SK-N-SH (cell line): Measurements from ENCODE around the gene PLEKHG3. TPM values are rescaled to one million over a fixed set of nuclear protein-coding genes. Genes with fewer than 3 reads are reported as not detected.

Source experiments
- CTCF ChIA-PET: fragments of 300-600, 350-600 bp; formaldehyde crosslinking; extraction: SDS; loops from one replicate; lab custom pipeline; 2021; lab: Yijun Ruan, JAX
- POLR2A ChIA-PET: fragments of 350-600 bp; sonication (Branson Sonifier 250); formaldehyde crosslinking; extraction: SDS; loops from one replicate; lab custom pipeline; 2020; ENCODE audit warnings: antibody characterized with exemption, inconsistent platforms; lab: Yijun Ruan, JAX
- DNase-seq: peaks from one replicate; pipeline ENCODE4 v3.0.0; 2012
- H2AFZ ChIP-seq: fragments of 200-600 bp; sonication (generic); 2 replicates; pipeline ENCODE4 v1.8.1; 2016; ENCODE audit warnings: antibody characterized with exemption, mild to moderate bottlenecking, low read depth
- H3F3A ChIP-seq: fragments of 200-600 bp; sonication (generic); replicated peaks from 2 replicates; pipeline ENCODE3; 2016; ENCODE audit warnings: antibody characterized with exemption, mild to moderate bottlenecking; ENCODE audit not compliant: insufficient read depth
- H3K27ac ChIP-seq, 2 experiments: fragments of 200-500 bp in 1 of 2; fragments of 200-600 bp in 1 of 2; sonication (Bioruptor generic) in 1 of 2; sonication (generic), shearing (Covaris generic) in 1 of 2; 2 replicates each; pipeline versions ENCODE4 v1.5.1 to v1.6.1; 2014 to 2016; ENCODE audit warnings: low read depth in 2 of 2, inconsistent platforms in 1 of 2, low read length in 1 of 2, mild to moderate bottlenecking in 1 of 2, mixed read lengths in 1 of 2
- H3K27me3 ChIP-seq: fragments of 200-600 bp; sonication (generic), shearing (Covaris generic); 2 replicates; pipeline ENCODE4 v1.6.1; 2016; ENCODE audit warnings: mixed run types; ENCODE audit not compliant: insufficient read depth
- H3K36me3 ChIP-seq, 2 experiments: fragments of 200-500 bp in 1 of 2; fragments of 200-600 bp in 1 of 2; sonication (Bioruptor generic) in 1 of 2; sonication (generic) in 1 of 2; replicated peaks in 1 of 2; 2 replicates each; pipeline versions ENCODE3 to v1.5.1; 2014 to 2016; ENCODE audit warnings: low read length in 1 of 2, mild to moderate bottlenecking in 1 of 2; ENCODE audit not compliant: insufficient read depth in 2 of 2, control insufficient read depth in 1 of 2
- H3K4me1 ChIP-seq, 2 experiments: fragments of 200-500 bp in 1 of 2; fragments of 200-600 bp in 1 of 2; sonication (Bioruptor generic) in 1 of 2; sonication (generic), shearing (Covaris generic) in 1 of 2; 2 replicates each; pipeline versions ENCODE4 v1.5.1 to v1.6.1; 2014 to 2016; ENCODE audit warnings: low read depth in 1 of 2, low read length in 1 of 2, mixed run types in 1 of 2; ENCODE audit not compliant: insufficient read depth in 2 of 2, control insufficient read depth in 1 of 2
- H3K4me2 ChIP-seq: fragments of 200-600 bp; sonication (generic), shearing (Covaris generic); 2 replicates; pipeline ENCODE4 v1.6.1; 2017; ENCODE audit warnings: mixed run types
- H3K4me3 ChIP-seq, 2 experiments: fragments of 200-500 bp in 1 of 2; fragments of 200-600 bp in 1 of 2; sonication (Bioruptor generic) in 1 of 2; sonication (generic), shearing (Covaris generic) in 1 of 2; 2 replicates each; pipeline versions ENCODE4 v1.5.1 to v1.8.1; 2014 to 2016; ENCODE audit warnings: low read depth in 2 of 2, inconsistent platforms in 1 of 2, low read length in 1 of 2, mild to moderate bottlenecking in 1 of 2, mixed read lengths in 1 of 2, moderate library complexity in 1 of 2
- H3K79me2 ChIP-seq: fragments of 200-600 bp; sonication (generic); 2 replicates; pipeline ENCODE4 v1.8.1; 2017; ENCODE audit warnings: mild to moderate bottlenecking; ENCODE audit not compliant: insufficient read depth
- H3K9ac ChIP-seq: fragments of 200-600 bp; sonication (generic); 2 replicates; pipeline ENCODE4 v1.6.1; 2017; ENCODE audit warnings: mixed run types
- H3K9me2 ChIP-seq: fragments of 200-600 bp; sonication (generic); 2 replicates; pipeline ENCODE4 v1.6.1; 2017; ENCODE audit warnings: mixed run types
- H3K9me3 ChIP-seq: fragments of 200-600 bp; sonication (generic); 2 replicates; pipeline ENCODE4 v1.6.1; 2017; ENCODE audit warnings: mixed run types, mild to moderate bottlenecking, moderate library complexity
- H4K20me1 ChIP-seq: fragments of 200-600 bp; sonication (generic); 2 replicates; pipeline ENCODE4 v1.6.1; 2017; ENCODE audit warnings: mild to moderate bottlenecking, mixed run types; ENCODE audit not compliant: insufficient read depth
- ELF1 ChIP-seq: IDR thresholded peaks from 2 replicates; pipeline ENCODE4 v1.4.0; 2012
- FOXJ3 ChIP-seq: sonication (generic); formaldehyde crosslinking; IDR thresholded peaks from 2 replicates; pipeline ENCODE4 v1.5.1; 2020; ENCODE audit warnings: mild to moderate bottlenecking, missing genetic modification reagents
- FOXM1 ChIP-seq: IDR thresholded peaks from 2 replicates; pipeline ENCODE4 v1.4.0; 2012; ENCODE audit warnings: low read depth, mild to moderate bottlenecking
- GABPA ChIP-seq: IDR thresholded peaks from 2 replicates; pipeline ENCODE4 v1.4.0; 2012; ENCODE audit warnings: low read depth, mild to moderate bottlenecking
- MAX ChIP-seq: IDR thresholded peaks from 2 replicates; pipeline ENCODE4 v1.4.0; 2012; ENCODE audit warnings: low read depth
- MEF2A ChIP-seq: IDR thresholded peaks from 2 replicates; pipeline ENCODE4 v1.4.0; 2012; ENCODE audit warnings: low read depth, borderline replicate concordance
- MXI1 ChIP-seq: IDR thresholded peaks from 2 replicates; pipeline ENCODE4 v1.6.1; 2012; ENCODE audit warnings: mild to moderate bottlenecking, low read depth, low read length, improper control_type of control experiment
- NRF1 ChIP-seq: IDR thresholded peaks from 2 replicates; pipeline ENCODE4 v1.6.1; 2012; ENCODE audit warnings: low read depth, mild to moderate bottlenecking, low read length
- PBX3 ChIP-seq: IDR thresholded peaks from 2 replicates; pipeline ENCODE4; 2012
- POLR2AphosphoS5 ChIP-seq: IDR thresholded peaks from 2 replicates; pipeline ENCODE4 v1.6.1; 2012; ENCODE audit warnings: low read depth, low read length
- RAD21 ChIP-seq: IDR thresholded peaks from 2 replicates; pipeline ENCODE4 v1.6.1; 2012; ENCODE audit warnings: mild to moderate bottlenecking, low read length
- SMC3 ChIP-seq: IDR thresholded peaks from 2 replicates; pipeline ENCODE4 v1.6.1; 2012; ENCODE audit warnings: low read depth, low read length, improper control_type of control experiment
- TAF1 ChIP-seq: IDR thresholded peaks from 2 replicates; pipeline ENCODE4 v1.6.1; 2012; ENCODE audit warnings: low read depth, mild to moderate bottlenecking, low read length, moderate library complexity, borderline replicate concordance
- TEAD4 ChIP-seq: IDR thresholded peaks from 2 replicates; pipeline ENCODE4 v1.4.0; 2012; ENCODE audit warnings: mild to moderate bottlenecking, borderline replicate concordance; ENCODE audit not compliant: insufficient read depth
- USF1 ChIP-seq: IDR thresholded peaks from 2 replicates; pipeline ENCODE4 v1.4.0; 2012; ENCODE audit warnings: low read depth, borderline replicate concordance
- ZBTB33 ChIP-seq: IDR thresholded peaks from 2 replicates; pipeline ENCODE4 v1.4.0; 2012; ENCODE audit warnings: low read depth, borderline replicate concordance
- WGBS: methylation state at CpG from one replicate; pipeline ENCODE4 v1.1.6; 2017; ENCODE audit warnings: low lambda C conversion rate; 5-methylcytosine and 5-hydroxymethylcytosine counted together
- polyA plus RNA-seq, 3 experiments: library from polyadenylated mRNA; depleted of rRNA; stranded (reverse); fragments of >200 nt; gene quantifications; 2 replicates each; pipeline ENCODE4 v1.2.3, GENCODE V29; 2012
- TF ChIP-seq, protein P1 (sequence below): IDR thresholded peaks from 2 replicates; pipeline ENCODE4 v1.6.1; 2012; ENCODE audit warnings: mild to moderate bottlenecking, low read depth, low read length, moderate library complexity
- TF ChIP-seq, protein P2 (sequence below): fragments of 150-350 bp; IDR thresholded peaks from 2 replicates; pipeline ENCODE4 v1.6.1; 2016; ENCODE audit warnings: mild to moderate bottlenecking, low read depth, low read length

The PLEKHG3 gene
- polyA plus RNA-seq, 1 of the 3 experiments (the other 2 are of a cell fraction): 5.1 TPM

GRCh38 chr14:64796369-64796768, 92.1 kb downstream of the PLEKHG3 start (continued):
- TF ChIP-seq ZBTB33: no peak
- TF ChIP-seq PBX3: no peak
- TF ChIP-seq TEAD4: no peak
- no peak for TF ChIP-seq FOXM1

- Histone ChIP-seq H3K9me2 (no peaks in the 10 kb centered on the region), H3F3A (no peaks in the 10 kb centered on the region), H4K20me1 (no peaks in the 10 kb centered on the region), H2AFZ (no peak overlapping the region), H3K27me3 (no peaks in the 10 kb centered on the region), H3K79me2 (no peaks in the 10 kb centered on the region), H3K4me3 (no peak overlapping the region), H3K4me2 (no peak overlapping the region), H3K36me3 (no peaks in the 10 kb centered on the region), H3K9ac (no peak overlapping the region), H3K9me3 (no peaks in the 10 kb centered on the region), H3K27ac (no peak overlapping the region), H3K4me1 (peaks cover 0 to 31% of the 10 kb centered on the region in 2 experiments; a peak in 2 of 4 replicates)
- ChIA-PET POLR2A (no interaction called here), CTCF (interaction anchor here (0.7 to 10.8 kb wide), 22 partner anchors 8 to 163 kb away, joined by 3 to 138 read pairs (median 4); partner anchors contain the start of gene SPTB)
- 100% methylated on average over 6 of the region's 10 CpGs for WGBS
- DNase-seq: no peak
- TF ChIP-seq FOXJ3 (CRISPR knock-in tag) (no peak), GABPA (no peak), MAX (no peak), USF1 (no peak), ELF1 (no peak), TAF1 (no peak), SMC3 (no peak), NRF1 (no peak), POLR2AphosphoS5 (no peak), MXI1 (no peak), RAD21 (no peak), TEAD4 (no peak), MEF2A (no peak)
- TF ChIP-seq, protein P1, sequence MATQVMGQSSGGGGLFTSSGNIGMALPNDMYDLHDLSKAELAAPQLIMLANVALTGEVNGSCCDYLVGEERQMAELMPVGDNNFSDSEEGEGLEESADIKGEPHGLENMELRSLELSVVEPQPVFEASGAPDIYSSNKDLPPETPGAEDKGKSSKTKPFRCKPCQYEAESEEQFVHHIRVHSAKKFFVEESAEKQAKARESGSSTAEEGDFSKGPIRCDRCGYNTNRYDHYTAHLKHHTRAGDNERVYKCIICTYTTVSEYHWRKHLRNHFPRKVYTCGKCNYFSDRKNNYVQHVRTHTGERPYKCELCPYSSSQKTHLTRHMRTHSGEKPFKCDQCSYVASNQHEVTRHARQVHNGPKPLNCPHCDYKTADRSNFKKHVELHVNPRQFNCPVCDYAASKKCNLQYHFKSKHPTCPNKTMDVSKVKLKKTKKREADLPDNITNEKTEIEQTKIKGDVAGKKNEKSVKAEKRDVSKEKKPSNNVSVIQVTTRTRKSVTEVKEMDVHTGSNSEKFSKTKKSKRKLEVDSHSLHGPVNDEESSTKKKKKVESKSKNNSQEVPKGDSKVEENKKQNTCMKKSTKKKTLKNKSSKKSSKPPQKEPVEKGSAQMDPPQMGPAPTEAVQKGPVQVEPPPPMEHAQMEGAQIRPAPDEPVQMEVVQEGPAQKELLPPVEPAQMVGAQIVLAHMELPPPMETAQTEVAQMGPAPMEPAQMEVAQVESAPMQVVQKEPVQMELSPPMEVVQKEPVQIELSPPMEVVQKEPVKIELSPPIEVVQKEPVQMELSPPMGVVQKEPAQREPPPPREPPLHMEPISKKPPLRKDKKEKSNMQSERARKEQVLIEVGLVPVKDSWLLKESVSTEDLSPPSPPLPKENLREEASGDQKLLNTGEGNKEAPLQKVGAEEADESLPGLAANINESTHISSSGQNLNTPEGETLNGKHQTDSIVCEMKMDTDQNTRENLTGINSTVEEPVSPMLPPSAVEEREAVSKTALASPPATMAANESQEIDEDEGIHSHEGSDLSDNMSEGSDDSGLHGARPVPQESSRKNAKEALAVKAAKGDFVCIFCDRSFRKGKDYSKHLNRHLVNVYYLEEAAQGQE: no peak
- TF ChIP-seq, protein P2, sequence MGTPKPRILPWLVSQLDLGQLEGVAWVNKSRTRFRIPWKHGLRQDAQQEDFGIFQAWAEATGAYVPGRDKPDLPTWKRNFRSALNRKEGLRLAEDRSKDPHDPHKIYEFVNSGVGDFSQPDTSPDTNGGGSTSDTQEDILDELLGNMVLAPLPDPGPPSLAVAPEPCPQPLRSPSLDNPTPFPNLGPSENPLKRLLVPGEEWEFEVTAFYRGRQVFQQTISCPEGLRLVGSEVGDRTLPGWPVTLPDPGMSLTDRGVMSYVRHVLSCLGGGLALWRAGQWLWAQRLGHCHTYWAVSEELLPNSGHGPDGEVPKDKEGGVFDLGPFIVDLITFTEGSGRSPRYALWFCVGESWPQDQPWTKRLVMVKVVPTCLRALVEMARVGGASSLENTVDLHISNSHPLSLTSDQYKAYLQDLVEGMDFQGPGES: no peak
Measured at GRCh38 chr14:64799555-64799954, 95.3 kb downstream of the PLEKHG3 start.
